IPS-18c (cell line): ENCODE data around the gene CRYAB.

ENCODE experiments used
- H3K4me3 ChIP-seq: 2 replicates; pipeline ENCODE4 v1.7.0; 2013; ENCODE audit warnings: low read depth, mild to moderate bottlenecking, low read length, moderate library complexity; ENCODE audit not compliant: insufficient read depth
- H3K9me3 ChIP-seq: one replicate; pipeline ENCODE4 v1.6.1; 2013; ENCODE audit warnings: mild to moderate bottlenecking, low read length, moderate library complexity; ENCODE audit not compliant: control insufficient read depth, insufficient read depth

Gene CRYAB, protein sequence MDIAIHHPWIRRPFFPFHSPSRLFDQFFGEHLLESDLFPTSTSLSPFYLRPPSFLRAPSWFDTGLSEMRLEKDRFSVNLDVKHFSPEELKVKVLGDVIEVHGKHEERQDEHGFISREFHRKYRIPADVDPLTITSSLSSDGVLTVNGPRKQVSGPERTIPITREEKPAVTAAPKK

GRCh38 chr11:111911563-111912401 lies at the start of gene CRYAB:
Gene CRYAB (minus strand): TSS chr11:111911770. CDS start chr11:111911724, 46 bp downstream.
- Histone ChIP-seq H3K9me3 (no peaks in the 10 kb centered on the region), H3K4me3 (0 out of 2 replicates have a peak within 1 kb of the TSS, but pooled peaks have one; percentile 5)

- Histone ChIP-seq H3K9me3 (no peaks in the 10 kb centered on the region), H3K4me3 (no peak overlapping the region)
Measured at GRCh38 chr11:111960916-111961315, 49.3 kb upstream of the CRYAB start.

DNA sequence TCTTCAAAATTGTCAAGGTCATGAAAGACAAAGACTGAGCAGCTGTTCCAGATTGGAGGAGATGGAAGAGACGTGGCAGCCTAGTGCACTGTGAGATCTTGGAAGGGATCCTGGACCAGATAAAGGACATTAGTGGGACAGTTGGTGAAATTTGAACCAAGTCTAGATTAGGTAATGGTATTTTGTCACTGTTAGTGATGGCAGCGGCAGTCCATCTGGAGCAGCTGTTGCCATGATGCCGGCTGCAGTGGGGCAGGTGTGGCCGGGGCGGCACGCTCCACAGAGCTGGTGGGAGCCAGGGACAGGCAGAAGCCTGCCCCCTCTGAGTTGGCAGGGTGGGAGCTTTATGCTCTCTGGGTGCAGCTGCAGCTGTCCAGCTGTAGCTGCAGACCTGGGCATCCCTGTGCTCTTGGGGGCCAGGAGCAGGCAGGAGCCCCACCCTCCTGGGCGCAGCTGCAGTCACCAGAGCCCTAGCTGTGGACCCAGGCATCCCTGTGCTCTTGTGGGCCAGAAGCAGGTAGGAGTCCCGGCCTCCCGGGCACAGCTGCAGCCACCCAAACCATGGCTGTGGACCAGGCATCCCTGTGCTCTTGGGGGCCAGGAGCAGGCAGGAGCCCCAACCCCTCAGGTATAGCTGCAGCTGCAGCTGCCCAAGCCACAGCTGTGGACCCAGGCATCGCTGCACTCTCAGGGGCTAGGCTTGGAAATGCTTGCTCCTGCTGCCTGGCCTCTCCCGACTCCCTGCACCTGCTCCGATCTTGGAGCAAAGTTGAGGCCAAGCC lies 46.3 kb upstream of the CRYAB start:
- Histone ChIP-seq H3K9me3 (no peaks in the 10 kb centered on the region), H3K4me3 (no peak overlapping the region)

DNA sequence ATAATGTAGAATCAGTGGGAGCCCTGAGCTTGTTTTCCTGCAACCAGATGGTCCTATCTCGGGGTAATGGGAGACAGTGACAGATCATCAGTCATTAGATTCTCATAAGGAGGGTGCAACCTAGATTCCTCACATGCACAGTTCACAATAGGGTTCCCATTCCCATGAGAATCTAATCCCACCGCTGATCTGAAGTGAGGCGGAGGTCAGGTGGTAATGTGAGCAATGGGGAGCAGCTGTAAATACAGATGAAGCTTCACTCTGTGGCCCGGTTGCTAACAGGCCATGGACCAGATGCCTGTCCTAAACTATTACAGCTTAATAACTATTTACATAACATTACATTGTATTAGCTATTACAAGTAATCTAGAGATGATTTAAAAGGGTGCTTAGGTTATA lies 42.6 kb upstream of the CRYAB start:
- no peak overlapping the region for H3K4me3 ChIP-seq
- no peaks in the 10 kb centered on the region for H3K9me3 ChIP-seq

DNA sequence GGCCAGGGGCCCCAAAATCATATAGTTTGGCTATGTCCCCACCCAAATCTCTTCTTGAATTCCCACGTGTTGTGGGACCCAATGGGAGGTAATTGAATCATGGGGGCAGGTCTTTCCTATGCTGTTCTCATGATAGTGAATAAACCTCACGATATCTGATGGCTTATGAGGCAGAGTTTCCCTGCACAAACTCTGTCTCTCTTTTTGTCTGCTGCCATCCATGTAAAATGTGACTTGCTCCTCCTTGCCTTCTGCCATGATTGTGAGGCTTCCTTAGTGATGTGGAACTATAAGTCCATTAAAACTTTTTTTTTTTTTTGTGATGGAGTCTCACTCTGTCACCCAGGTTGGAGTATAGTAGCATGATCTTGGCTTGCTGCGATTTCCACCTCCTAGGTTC lies 40.0 kb upstream of the CRYAB start:
- Histone ChIP-seq H3K9me3 (no peaks in the 10 kb centered on the region), H3K4me3 (no peak overlapping the region)

DNA sequence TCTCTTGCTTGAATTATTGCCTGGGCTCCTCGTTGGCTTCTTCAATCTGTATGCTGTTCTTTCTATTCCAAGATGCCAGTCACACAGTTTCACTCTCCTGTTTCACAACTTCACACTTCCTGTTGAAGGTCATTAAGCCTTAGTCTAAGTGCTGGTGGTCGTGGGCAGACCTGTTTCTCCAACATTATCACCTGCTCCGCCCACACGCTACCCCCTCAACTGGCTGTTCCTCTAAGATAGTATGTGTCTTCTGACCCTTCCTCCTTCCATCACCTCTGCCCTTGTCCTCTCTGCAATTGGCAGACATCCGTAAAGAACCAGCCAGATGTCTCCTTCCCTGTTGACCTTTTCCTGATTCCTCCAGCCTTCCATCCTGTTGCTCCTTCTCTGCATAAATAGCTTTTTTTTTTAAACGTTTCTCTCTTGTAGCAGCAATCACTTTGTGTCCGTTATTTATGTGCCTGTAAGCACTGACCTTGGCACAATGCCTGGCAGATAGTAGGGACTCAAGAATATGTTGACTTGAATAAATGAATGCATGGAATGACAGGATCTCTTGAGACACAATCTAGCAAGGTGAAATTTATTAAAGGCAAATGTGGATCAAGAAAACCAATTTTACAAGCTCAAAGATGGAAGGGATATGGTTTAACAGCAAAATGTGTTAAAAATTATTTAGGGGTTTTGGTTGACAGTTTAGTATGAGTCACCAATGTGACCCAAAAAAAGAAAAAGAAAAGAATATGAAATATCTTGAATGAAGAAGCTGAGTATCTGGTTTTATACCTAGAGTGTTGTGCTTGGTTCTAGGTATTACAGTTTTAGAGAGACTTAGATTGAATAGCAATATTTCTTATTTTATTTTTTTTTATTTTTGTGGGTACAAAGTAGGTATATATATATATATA lies 38.2 kb upstream of the CRYAB start:
- no peak overlapping the region for H3K4me3 ChIP-seq
- no peaks in the 10 kb centered on the region for H3K9me3 ChIP-seq

GRCh38 chr11:111947143-111947542 lies 35.6 kb upstream of the CRYAB start:
- Histone ChIP-seq H3K9me3 (no peaks in the 10 kb centered on the region), H3K4me3 (no peak overlapping the region)

- H3K9me3 ChIP-seq, result no peaks in the 10 kb centered on the region
- no peak overlapping the region for H3K4me3 ChIP-seq
Measured at GRCh38 chr11:111946499-111946898, 34.9 kb upstream of the CRYAB start.

DNA sequence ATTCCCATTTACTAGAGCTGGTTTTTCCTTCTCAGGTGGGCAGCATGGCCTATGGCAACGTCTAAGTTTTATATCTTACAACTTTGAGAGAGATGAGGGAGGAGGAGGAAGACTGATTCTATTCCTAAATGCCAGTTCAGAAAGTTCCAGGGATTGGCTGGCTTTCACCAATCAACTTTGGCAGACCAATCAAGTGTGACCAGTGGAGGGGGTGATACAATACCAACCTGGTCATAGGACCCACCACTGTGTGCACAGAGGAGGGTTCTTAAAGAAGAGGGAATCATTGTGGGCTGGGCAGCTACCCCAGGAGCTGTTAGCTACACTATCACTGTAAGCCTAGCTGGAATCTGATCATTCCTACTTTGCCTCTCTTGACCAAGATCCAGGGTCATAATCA lies 33.6 kb upstream of the CRYAB start:
- Histone ChIP-seq H3K9me3 (no peaks in the 10 kb centered on the region), H3K4me3 (no peak overlapping the region)

DNA sequence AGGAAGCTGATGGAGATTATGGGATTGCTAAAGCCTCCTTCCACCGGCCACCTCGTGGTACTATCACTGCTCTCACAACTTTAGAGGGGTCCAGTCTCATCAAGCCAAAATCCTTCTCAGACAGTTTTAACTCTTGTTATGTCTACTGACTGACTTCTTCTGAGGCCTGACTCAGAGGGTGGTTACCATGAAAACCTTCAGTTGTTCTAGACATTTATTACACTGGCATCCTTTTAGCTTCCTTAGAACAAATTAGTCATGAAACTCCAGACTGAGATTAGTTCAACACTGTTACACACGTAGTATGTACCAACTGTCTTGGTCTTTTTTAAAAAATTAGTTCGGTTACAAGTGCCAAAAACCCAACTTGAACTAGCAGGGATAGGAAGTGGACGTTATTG lies 33.1 kb upstream of the CRYAB start:
- H3K4me3 ChIP-seq, result no peak overlapping the region
- no peaks in the 10 kb centered on the region for H3K9me3 ChIP-seq

DNA sequence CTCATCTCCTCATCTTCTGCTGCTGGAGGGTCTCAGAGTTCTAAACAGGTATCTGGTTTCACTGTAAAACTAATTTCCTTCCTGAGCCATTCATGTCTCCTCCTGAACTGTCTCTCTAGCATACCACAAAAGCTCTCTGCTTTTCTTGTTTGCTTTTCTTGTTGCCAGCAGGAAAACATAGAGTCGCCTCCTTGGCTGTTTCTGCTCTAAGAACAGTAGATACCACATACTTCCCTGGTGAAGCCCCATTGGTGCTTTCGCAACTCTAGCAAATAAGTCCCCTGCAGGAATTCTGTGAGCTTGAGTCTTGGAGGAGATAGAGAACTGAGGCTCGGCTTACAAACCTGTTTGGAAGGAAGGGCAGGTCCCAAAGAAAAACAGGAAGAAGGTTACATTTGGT lies 32.6 kb upstream of the CRYAB start:
- Histone ChIP-seq H3K9me3 (no peaks in the 10 kb centered on the region), H3K4me3 (no peak overlapping the region)

- no peaks in the 10 kb centered on the region for H3K9me3 ChIP-seq
Measured at GRCh38 chr11:111942829-111943228, 31.3 kb upstream of the CRYAB start.

DNA sequence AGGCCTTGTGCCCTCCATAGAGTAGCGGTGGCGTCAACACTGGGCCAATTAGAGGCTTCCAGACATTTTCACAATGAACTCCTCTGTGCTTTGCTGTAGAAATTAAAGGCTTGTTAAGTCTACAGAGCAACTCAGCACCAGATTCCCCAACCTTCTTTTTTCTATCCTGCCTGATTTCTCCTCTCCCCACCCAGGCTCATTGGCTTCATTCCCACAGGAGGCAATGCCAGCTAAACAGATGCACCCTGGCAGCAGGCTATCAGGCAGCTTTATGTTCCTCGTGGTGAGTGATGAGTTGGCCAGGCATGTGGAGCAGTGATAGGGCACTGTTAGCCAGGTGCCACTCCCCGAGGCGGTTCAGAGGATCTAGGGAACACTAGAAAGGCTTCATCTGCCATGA lies 30.4 kb upstream of the CRYAB start:
- Histone ChIP-seq H3K4me3 (no peak overlapping the region), H3K9me3 (no peaks in the 10 kb centered on the region)

More at GRCh38 chr11:111942829-111943228, 31.3 kb upstream of the CRYAB start:
- H3K4me3 ChIP-seq, result no peak overlapping the region

GRCh38 chr11:111939836-111940604 lies 28.4 kb upstream of the CRYAB start:
- Histone ChIP-seq H3K4me3 (no peak overlapping the region), H3K9me3 (no peaks in the 10 kb centered on the region)

GRCh38 chr11:111938687-111939160 lies 27.2 kb upstream of the CRYAB start:
- H3K4me3 ChIP-seq, result no peak overlapping the region

GRCh38 chr11:111937844-111938243 lies 26.3 kb upstream of the CRYAB start:
- Histone ChIP-seq H3K4me3 (peak overlapping the region; percentile 75), H3K9me3 (no peaks in the 10 kb centered on the region)

More at GRCh38 chr11:111938687-111939160, 27.2 kb upstream of the CRYAB start:
- no peaks in the 10 kb centered on the region for H3K9me3 ChIP-seq
